Measurements from ENCODE around the gene ZBTB33. TPM values are rescaled to one million over a fixed set of nuclear protein-coding genes. Genes with fewer than 3 reads are reported as not detected.

Gene ZBTB33
- polyA plus RNA-seq, 10 donors = 13.6 to 20.9 (median 15.7) TPM

DNA sequence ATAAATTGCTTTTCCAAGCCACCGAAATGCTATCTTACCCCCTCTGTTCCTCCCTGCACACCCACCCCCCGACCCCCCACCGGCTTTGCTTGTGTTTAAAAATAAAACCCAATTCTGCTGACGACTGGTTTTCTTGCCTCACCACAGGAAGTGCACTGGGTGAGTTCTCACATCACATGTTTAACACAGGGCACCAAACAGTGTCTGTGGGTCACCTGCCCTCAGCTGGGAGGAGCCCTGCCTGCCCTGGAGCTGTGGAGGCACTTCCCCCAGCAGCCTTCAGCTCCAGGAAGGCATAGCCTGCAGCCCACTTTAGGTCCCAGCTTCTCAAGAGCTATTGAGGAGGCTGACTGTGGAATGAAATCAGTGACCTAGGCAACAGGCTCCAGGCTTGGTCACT, 51.8 kb downstream of the ZBTB33 start:
- DNase-seq = no peak

DNA sequence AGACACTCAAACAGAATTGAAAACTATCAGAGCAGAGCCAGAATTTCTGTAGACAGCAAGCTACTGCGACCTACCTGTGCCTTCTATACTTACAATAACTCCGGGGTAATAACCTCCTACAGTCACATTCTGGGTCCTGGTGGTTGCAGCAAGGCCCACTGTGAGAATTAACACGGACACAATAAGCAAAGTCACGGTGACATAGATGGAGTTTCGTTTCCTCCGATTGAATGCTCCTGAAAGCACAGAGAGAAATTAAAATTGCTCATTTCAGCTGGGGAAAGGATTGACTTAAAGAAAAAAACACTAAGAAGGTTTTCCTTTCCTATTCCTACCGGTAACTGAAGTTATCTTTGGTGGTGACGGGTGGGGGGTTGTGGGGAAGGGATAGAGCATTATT, 53.6 kb downstream of the ZBTB33 start:
- DNase-seq = no peak

DNA sequence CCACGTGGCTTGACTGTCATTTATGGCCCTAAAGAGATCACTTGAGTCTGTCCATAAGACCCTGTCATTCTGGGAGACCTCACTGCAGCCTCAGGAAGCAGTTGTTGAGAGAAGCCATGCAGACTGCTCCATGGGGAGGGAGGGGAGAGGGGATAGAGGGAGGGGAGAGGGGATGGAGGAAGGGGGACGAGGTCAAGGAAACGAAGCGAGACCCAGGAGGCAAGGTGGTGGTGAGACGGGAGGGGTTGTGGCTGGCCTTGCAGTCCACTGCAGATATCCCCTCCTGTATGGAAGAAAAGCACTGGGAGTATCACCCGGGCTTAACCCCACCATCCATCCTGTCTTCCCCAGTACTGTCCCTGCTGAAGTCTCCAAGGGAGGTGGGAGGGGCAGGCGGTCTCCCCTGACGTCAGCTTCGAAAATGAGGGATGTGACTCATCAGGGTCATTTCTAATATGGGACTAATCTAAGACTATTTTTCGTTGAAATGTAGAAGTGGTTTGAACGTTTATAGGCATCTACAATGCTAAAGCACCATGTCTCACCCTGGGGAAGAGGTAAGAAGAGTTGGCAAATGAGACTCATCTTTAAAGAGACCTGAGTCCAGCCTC, 55.0 kb downstream of the ZBTB33 start:
- no peak for DNase-seq

DNA sequence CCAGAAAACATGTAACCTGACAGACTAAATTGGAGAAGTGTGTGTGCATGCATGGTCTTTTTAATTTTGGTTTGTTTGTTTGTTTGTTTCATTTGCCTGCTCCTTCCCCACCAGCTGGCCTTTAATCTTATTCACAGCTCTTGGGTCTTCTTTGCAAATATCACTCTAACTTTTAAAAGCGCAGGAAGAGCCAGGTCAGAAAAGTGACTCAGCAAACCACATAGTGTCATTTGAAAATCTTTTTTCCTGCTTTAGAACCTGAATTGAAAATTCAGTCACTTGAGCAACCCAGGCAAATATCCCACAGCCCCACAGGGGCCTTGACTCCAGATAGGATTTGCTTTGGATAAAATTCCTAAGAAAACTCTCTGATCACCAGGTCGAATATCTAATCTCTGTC, 56.0 kb downstream of the ZBTB33 start:
- DNase-seq = no peak

Other genes starting within 250 kb of the ZBTB33 start
- under 1 TPM in 2 of 10 donors, not detected in 8; 0.09 to 0.10 TPM for gene RHOXF2B, start 173.1 kb upstream of the ZBTB33 start, polyA plus RNA-seq (ENCODE audit: insufficient read length in 10 of 10)
- gene RHOXF1, start 134.9 kb upstream of the ZBTB33 start, polyA plus RNA-seq (ENCODE audit: insufficient read length in 10 of 10) = 1 to 10 TPM in 1 of 10 donors, under 1 TPM in 5, not detected in 4; 0.17 to 1.1 (median 0.68) TPM
- not detected for gene RHOXF2, start 92.2 kb upstream of the ZBTB33 start, polyA plus RNA-seq (ENCODE audit: insufficient read length in 10 of 10)
- 10 to 100 TPM in 6 of 10 donors, 1 to 10 TPM in 4; 7.7 to 16.3 (median 10.6) TPM for gene TMEM255A, start 60.6 kb downstream of the ZBTB33 start, polyA plus RNA-seq (ENCODE audit: insufficient read length in 10 of 10)
- 100 to 1,000 TPM; 155 to 376 (median 258) TPM for gene ATP1B4, start 111.3 kb downstream of the ZBTB33 start, polyA plus RNA-seq (ENCODE audit: insufficient read length in 10 of 10)
- gene LAMP2, start 218.5 kb downstream of the ZBTB33 start, polyA plus RNA-seq (ENCODE audit: insufficient read length in 10 of 10) = 100 to 1,000 TPM; 101 to 148 (median 124) TPM